ENCODE measurements around the gene NINJ2. TPM values are rescaled to one million over a fixed set of nuclear protein-coding genes. Genes with fewer than 3 reads are reported as not detected.

Gene NINJ2
- total RNA-seq, 3 donors from 2014 or later (not counting 1 experiment from before 2014, with no cell fraction given) = 3.1 to 6.6 (median 4.9) TPM

DNA sequence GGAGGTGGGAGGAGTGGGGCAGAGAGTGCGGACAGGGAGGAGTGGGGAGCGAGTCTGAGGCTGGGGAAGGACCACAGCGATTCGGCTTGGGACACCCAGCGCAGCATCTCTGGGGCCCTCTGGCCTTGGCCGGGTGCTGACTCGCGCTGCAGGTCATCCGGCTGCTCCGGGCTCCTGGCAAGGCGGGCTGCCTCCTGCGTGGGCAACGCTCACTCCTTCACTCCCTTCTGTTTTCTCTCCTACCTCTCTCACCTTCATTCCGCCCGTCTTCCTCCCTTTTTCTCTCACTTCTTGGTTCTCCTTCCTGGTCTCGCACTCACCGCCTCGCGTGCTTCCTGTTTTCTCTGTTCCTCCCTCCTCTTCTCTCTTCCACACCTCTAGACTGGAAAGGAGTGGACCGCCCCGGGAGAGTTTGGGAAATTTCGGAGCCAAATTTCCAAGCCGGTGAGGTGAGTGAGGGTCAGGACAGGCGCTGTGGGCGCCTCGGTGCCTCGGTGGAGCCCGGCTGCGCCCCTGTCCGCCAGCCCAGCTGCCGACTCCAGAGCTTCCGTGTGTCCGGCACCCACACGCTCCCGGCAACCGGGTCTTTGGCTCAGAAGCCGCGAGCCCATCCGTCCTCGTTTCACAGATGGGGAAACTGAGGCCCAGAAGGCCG lies 116.9 kb downstream of the NINJ2 start:
- H3K4me3 ChIP-seq (ENCODE audit: low read length) = no peak overlapping the region
- H3K27ac ChIP-seq (ENCODE audit: low read length) = no peak overlapping the region
- H3K36me3 ChIP-seq (ENCODE audit: control insufficient read depth, insufficient read depth, low read length) = no peaks in the 10 kb centered on the region
- H3K27me3 ChIP-seq (ENCODE audit: control insufficient read depth, insufficient read depth, low read length) = no peaks in the 10 kb centered on the region
- H3K36me3 Mint-ChIP-seq = no peaks in the 10 kb centered on the region
- H3K9me3 ChIP-seq (ENCODE audit: control insufficient read depth, insufficient read depth, low read length) = no peaks in the 10 kb centered on the region
- 67% methylated on average over 41 of the region's 41 CpGs for WGBS (ENCODE audit: insufficient coverage)
- peaks cover 4 to 7% of the 10 kb centered on the region in 2 donors for H3K27me3 Mint-ChIP-seq (ENCODE audit: low read depth in 2 of 2)
- H3K4me1 ChIP-seq (ENCODE audit: control insufficient read depth, insufficient read depth, low read length) = peaks cover 11% of the 10 kb centered on the region
- H3K27ac Mint-ChIP-seq = peak overlapping the region in 1 of 2 donors; percentile 33
- peak in 1 of 3 donors; percentile 35 for ATAC-seq
- no peaks in the 10 kb centered on the region for H3K9me3 Mint-ChIP-seq
- no peak overlapping the region for H3K4me3 Mint-ChIP-seq
- TF ChIP-seq, protein P1, sequence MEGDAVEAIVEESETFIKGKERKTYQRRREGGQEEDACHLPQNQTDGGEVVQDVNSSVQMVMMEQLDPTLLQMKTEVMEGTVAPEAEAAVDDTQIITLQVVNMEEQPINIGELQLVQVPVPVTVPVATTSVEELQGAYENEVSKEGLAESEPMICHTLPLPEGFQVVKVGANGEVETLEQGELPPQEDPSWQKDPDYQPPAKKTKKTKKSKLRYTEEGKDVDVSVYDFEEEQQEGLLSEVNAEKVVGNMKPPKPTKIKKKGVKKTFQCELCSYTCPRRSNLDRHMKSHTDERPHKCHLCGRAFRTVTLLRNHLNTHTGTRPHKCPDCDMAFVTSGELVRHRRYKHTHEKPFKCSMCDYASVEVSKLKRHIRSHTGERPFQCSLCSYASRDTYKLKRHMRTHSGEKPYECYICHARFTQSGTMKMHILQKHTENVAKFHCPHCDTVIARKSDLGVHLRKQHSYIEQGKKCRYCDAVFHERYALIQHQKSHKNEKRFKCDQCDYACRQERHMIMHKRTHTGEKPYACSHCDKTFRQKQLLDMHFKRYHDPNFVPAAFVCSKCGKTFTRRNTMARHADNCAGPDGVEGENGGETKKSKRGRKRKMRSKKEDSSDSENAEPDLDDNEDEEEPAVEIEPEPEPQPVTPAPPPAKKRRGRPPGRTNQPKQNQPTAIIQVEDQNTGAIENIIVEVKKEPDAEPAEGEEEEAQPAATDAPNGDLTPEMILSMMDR (IDR thresholded peaks at IDR 0.05) = no peak
- no peak for DNase-seq
- intact Hi-C loops (cut with micrococcal nuclease) = no loop called here
- peaks cover 20 to 38% of the 10 kb centered on the region in 2 donors for H3K4me1 Mint-ChIP-seq

DNA sequence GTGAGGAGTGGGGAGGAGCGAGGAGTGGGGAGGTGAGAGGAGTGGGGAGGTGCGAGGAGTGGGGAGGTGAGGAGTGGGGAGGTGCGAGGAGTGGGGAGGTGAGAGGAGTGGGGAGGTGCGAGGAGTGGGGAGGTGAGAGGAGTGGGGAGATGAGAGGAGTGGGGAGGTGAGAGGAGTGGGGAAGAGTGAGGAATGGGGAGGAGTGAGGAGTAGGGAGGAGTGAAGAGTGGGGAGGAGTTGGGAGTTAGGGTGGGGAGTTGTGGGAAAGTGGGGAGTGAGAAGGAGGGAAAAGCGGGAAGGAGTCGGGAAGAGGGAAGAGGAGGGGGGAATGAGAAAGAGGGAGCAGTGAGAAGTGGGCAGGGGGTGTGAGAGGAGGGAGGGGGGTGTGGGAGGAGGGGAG lies 117.4 kb downstream of the NINJ2 start:
- Histone ChIP-seq H3K4me1 (ENCODE audit: control insufficient read depth, insufficient read depth, low read length) (peaks cover 11% of the 10 kb centered on the region), H3K4me3 (ENCODE audit: low read length) (no peak overlapping the region), H3K27ac (ENCODE audit: low read length) (no peak overlapping the region), H3K36me3 (ENCODE audit: control insufficient read depth, insufficient read depth, low read length) (no peaks in the 10 kb centered on the region), H3K9me3 (ENCODE audit: control insufficient read depth, insufficient read depth, low read length) (no peaks in the 10 kb centered on the region), H3K27me3 (ENCODE audit: control insufficient read depth, insufficient read depth, low read length) (no peaks in the 10 kb centered on the region)
- no peak for DNase-seq
- H3K36me3 Mint-ChIP-seq = no peaks in the 10 kb centered on the region
- no peak for ATAC-seq
- no peak overlapping the region for H3K27ac Mint-ChIP-seq
- no peak overlapping the region for H3K4me3 Mint-ChIP-seq
- peaks cover 4 to 7% of the 10 kb centered on the region in 2 donors for H3K27me3 Mint-ChIP-seq (ENCODE audit: low read depth in 2 of 2)
- intact Hi-C loops (cut with micrococcal nuclease) = no loop called here
- H3K9me3 Mint-ChIP-seq = no peaks in the 10 kb centered on the region
- peaks cover 20 to 33% of the 10 kb centered on the region in 2 donors for H3K4me1 Mint-ChIP-seq
- WGBS (ENCODE audit: insufficient coverage) = 51% methylated on average over 6 of the region's 6 CpGs
- TF ChIP-seq, protein P1 (IDR thresholded peaks at IDR 0.05) = no peak

DNA sequence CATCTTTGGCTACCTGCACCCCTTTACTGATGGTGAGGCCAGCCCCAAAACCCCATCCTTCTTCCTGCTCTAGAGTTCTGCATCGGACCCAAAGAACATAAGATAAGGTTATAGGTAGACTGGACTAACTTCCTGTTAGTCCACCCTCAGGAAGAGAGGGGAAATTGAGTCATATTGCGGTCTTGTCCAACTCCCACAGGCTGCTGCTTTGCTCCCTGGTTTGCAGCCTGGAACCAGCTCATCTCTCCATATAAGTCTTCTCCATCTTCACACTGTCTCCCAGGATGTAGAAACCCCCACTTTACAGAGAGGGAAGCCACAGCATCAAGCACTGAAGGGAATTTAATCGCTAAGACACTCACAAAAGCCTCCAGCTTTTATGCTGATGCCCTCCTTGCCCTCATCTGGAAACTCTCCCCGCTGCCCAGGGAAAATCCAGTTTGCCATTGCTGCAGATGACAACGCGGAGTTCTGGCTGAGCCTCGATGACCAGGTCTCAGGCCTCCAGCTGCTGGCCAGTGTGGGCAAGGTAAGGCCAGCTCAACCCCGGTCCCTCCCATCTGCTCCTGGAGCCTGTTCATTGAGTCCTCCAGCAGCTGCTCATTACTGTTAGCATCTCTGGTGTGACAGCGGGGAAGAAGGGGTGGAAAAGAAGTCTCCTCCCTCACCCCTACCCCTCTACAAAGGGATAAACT lies 118.2 kb downstream of the NINJ2 start:
- no peak overlapping the region for H3K27ac ChIP-seq (ENCODE audit: low read length)
- H3K9me3 ChIP-seq (ENCODE audit: control insufficient read depth, insufficient read depth, low read length) = no peaks in the 10 kb centered on the region
- intact Hi-C loops (cut with micrococcal nuclease) = no loop called here
- H3K36me3 ChIP-seq (ENCODE audit: control insufficient read depth, insufficient read depth, low read length) = no peaks in the 10 kb centered on the region
- H3K4me1 ChIP-seq (ENCODE audit: control insufficient read depth, insufficient read depth, low read length) = peaks cover 15% of the 10 kb centered on the region
- H3K27me3 ChIP-seq (ENCODE audit: control insufficient read depth, insufficient read depth, low read length) = no peaks in the 10 kb centered on the region
- DNase-seq = no peak
- no peak for ATAC-seq
- H3K4me3 ChIP-seq (ENCODE audit: low read length) = no peak overlapping the region
- H3K27ac Mint-ChIP-seq = no peak overlapping the region
- H3K27me3 Mint-ChIP-seq (ENCODE audit: low read depth in 2 of 2) = peaks cover 4 to 7% of the 10 kb centered on the region in 2 donors
- WGBS (ENCODE audit: insufficient coverage) = 77% methylated on average over 8 of the region's 9 CpGs
- no peaks in the 10 kb centered on the region for H3K9me3 Mint-ChIP-seq
- H3K36me3 Mint-ChIP-seq = no peaks in the 10 kb centered on the region
- no peak overlapping the region for H3K4me3 Mint-ChIP-seq
- peaks cover 23 to 36% of the 10 kb centered on the region in 2 donors for H3K4me1 Mint-ChIP-seq
- TF ChIP-seq, protein P1 (IDR thresholded peaks at IDR 0.05) = no peak
